HL-60 (cell line): Measurements from ENCODE around the gene EMC6.

Experiments
- DNase-seq, 2 experiments: peaks; one replicate each; pipeline ENCODE4 v3.0.0-alpha.2; 2010 to 2020; ENCODE audit warnings: low read depth in 1 of 2, low spot score in 1 of 2
- H3K27ac ChIP-seq: fragments of 250-450 bp; sonication (Bioruptor Pico); replicated peaks from 2 replicates; pipeline ENCODE4 v1.5.1; 2020; ENCODE audit warnings: mild to moderate bottlenecking, moderate library complexity
- H3K27me3 ChIP-seq: fragments of 250-450 bp; sonication (Bioruptor Pico); 2 replicates; pipeline ENCODE4 v1.5.1; 2021; ENCODE audit warnings: mild to moderate bottlenecking, moderate library complexity; ENCODE audit not compliant: insufficient read depth, poor library complexity, severe bottlenecking
- H3K4me3 ChIP-seq: replicated peaks from 2 replicates; pipeline ENCODE4 v1.5.1; 2011; ENCODE audit warnings: mild to moderate bottlenecking, control low read depth, low read length; ENCODE audit not compliant: insufficient read depth
- CTCF ChIP-seq: IDR thresholded peaks from one replicate; pipeline ENCODE4 v1.5.1; 2011; ENCODE audit warnings: low read length, control low read depth, inconsistent platforms; ENCODE audit not compliant: insufficient read depth
- GABPA ChIP-seq: IDR thresholded peaks from 2 replicates; pipeline ENCODE4 v1.6.1; 2012; ENCODE audit warnings: low read depth
- POLR2AphosphoS5 ChIP-seq: IDR thresholded peaks from 2 replicates; pipeline ENCODE4 v1.6.1; 2012; ENCODE audit warnings: low read depth
- REST ChIP-seq: IDR thresholded peaks from 2 replicates; pipeline ENCODE4 v1.6.1; 2012; ENCODE audit warnings: low read depth; ENCODE audit not compliant: insufficient replicate concordance
- SPI1 ChIP-seq: IDR thresholded peaks from 2 replicates; pipeline ENCODE4 v1.6.1; 2012; ENCODE audit warnings: low read depth, mild to moderate bottlenecking, borderline replicate concordance

The EMC6 gene

GRCh38 chr17:3667366-3668278, 990 bp upstream of the EMC6 start:
- TF ChIP-seq SPI1 (no peak), REST (no peak), POLR2AphosphoS5 (no peak)
- H3K27ac ChIP-seq: peak overlapping the region; percentile 30; the same call in 1 of the 2 replicates
- peak in 1 of 2 experiments; percentile 4 for DNase-seq
- peak overlapping the region; percentile 66 for H3K4me3 ChIP-seq
- no peaks in the 10 kb centered on the region for H3K27me3 ChIP-seq

- no peak for DNase-seq
- no peak for TF ChIP-seq POLR2AphosphoS5
- no peak for TF ChIP-seq CTCF
- no peak for TF ChIP-seq SPI1
- TF ChIP-seq GABPA: no peak
- TF ChIP-seq REST: no peak
- peak overlapping the region; percentile 85 for H3K27ac ChIP-seq
- peak overlapping the region; percentile 90 for H3K4me3 ChIP-seq
- no peaks in the 10 kb centered on the region for H3K27me3 ChIP-seq
Measured at GRCh38 chr17:3669085-3669347, 404 bp downstream of the EMC6 start.

GRCh38 chr17:3669548-3669947, 936 bp downstream of the EMC6 start:
- H3K27me3 ChIP-seq: no peaks in the 10 kb centered on the region
- peak overlapping the region; percentile 90 for H3K4me3 ChIP-seq
- TF ChIP-seq SPI1 (no peak), CTCF (no peak), POLR2AphosphoS5 (no peak), GABPA (no peak), REST (no peak)
- no peak overlapping the region; the same call in 1 of the 2 replicates for H3K27ac ChIP-seq
- DNase-seq: no peak
